COLO668 (cell line): ENCODE results near the gene PTEN.
"Not testable (repeated sequence)": the region's sequence is repeated elsewhere in the genome, so short reads cannot be mapped to it uniquely, and the experiment has no call there.

ENCODE experiments used
- DNase-seq: peaks from one replicate; lab custom pipeline; 2025; ENCODE audit not compliant: unreplicated experiment; lab: John Stamatoyannopoulos, UW

Gene PTEN

GRCh38 chr10:87863053-87863943 lies at the start of gene PTEN, which contains the start of gene KLLN:
TSS of gene PTEN (plus strand) at chr10:87863625. CDS start at chr10:87864470, 845 bp downstream.
TSS of gene KLLN (minus strand) at chr10:87863533. CDS start at chr10:87862487, 1,046 bp downstream.
- DNase-seq = peak; percentile 88

GRCh38 chr10:87816163-87816897 lies 47.1 kb upstream of the PTEN start:
- DNase-seq = no peak

- DNase-seq = no peak
Measured at GRCh38 chr10:87816898-87817608, 46.4 kb upstream of the PTEN start.

- peak; percentile 85 for DNase-seq
Measured at GRCh38 chr10:87817609-87818504, 45.6 kb upstream of the PTEN start, which contains the start of gene ATAD1. TSS of gene ATAD1 (minus strand) at chr10:87818226. CDS start at chr10:87814599, 3,627 bp downstream.

- DNase-seq = peak; percentile 44
Measured at GRCh38 chr10:87818505-87819288, 44.7 kb upstream of the PTEN start.

GRCh38 chr10:87819289-87819585 lies 44.2 kb upstream of the PTEN start:
- no peak for DNase-seq

GRCh38 chr10:87826653-87827052 lies 36.8 kb upstream of the PTEN start:
- no peak for DNase-seq

- DNase-seq = no peak
Measured at GRCh38 chr10:87827681-87828080, 35.7 kb upstream of the PTEN start.

- not testable (repeated sequence) for DNase-seq
Measured at GRCh38 chr10:87829051-87829450, 34.4 kb upstream of the PTEN start.

- DNase-seq = no peak
Measured at GRCh38 chr10:87829986-87830729, 33.3 kb upstream of the PTEN start.

- no peak for DNase-seq
Measured at GRCh38 chr10:87836098-87836497, 27.3 kb upstream of the PTEN start.

GRCh38 chr10:87837445-87837844 lies 26.0 kb upstream of the PTEN start:
- DNase-seq = no peak

- no peak for DNase-seq
Measured at GRCh38 chr10:87838650-87839049, 24.8 kb upstream of the PTEN start.

- no peak for DNase-seq
Measured at GRCh38 chr10:87841186-87841585, 22.2 kb upstream of the PTEN start.

GRCh38 chr10:87842220-87842641 lies 21.2 kb upstream of the PTEN start:
- DNase-seq = no peak

- DNase-seq = no peak
Measured at GRCh38 chr10:87842776-87843497, 20.5 kb upstream of the PTEN start.

- no peak for DNase-seq
Measured at GRCh38 chr10:87843714-87844113, 19.7 kb upstream of the PTEN start.
